Heart left ventricle (tissue), 16 donors: ENCODE measurements around the gene GDAP1L1. TPM values are rescaled to one million over a fixed set of nuclear protein-coding genes. Genes with fewer than 3 reads are reported as not detected.

Experiments
- ATAC-seq, 4 donors: fragments of 200-7000 bp; cut with Tn5 transposase; one replicate each; pipeline ENCODE4 v1.9.1; 2020 to 2022; ENCODE audit warnings: moderate library complexity in 4 of 4, mild to moderate bottlenecking in 3 of 4, moderate number of reproducible peaks in 1 of 4
- DNase-seq, 5 donors: peaks; one replicate each; pipeline ENCODE4 v3.0.0-alpha.2; 2020
- H3K27ac ChIP-seq, 12 donors: fragments of 200-600 bp; sonication (generic) in 4 of 12; one replicate each; pipeline versions ENCODE4 v1.5.0 to v1.8.0; 2016 to 2022; ENCODE audit warnings: mild to moderate bottlenecking in 2 of 12
- H3K27me3 ChIP-seq, 9 donors: fragments of 200-600 bp; sonication (generic) in 2 of 9; one replicate each; pipeline versions ENCODE4 v1.5.1 to v1.8.0; 2016 to 2022; ENCODE audit warnings: mild to moderate bottlenecking in 3 of 9
- H3K36me3 ChIP-seq, 9 donors: fragments of 200-600 bp; sonication (generic) in 2 of 9; one replicate each; pipeline versions ENCODE4 v1.5.0 to v1.8.0; 2018 to 2022; ENCODE audit warnings: mild to moderate bottlenecking in 2 of 9
- H3K4me1 ChIP-seq, 12 donors: fragments of 200-600 bp; sonication (generic) in 4 of 12; one replicate each; pipeline versions ENCODE4 v1.5.0 to v1.8.0; 2016 to 2022; ENCODE audit warnings: mild to moderate bottlenecking in 3 of 12
- H3K4me3 ChIP-seq, 12 donors: fragments of 200-600 bp; sonication (generic) in 4 of 12; one replicate each; pipeline versions ENCODE4 v1.5.0 to v1.8.0; 2017 to 2022; ENCODE audit warnings: mild to moderate bottlenecking in 9 of 12, moderate library complexity in 4 of 12
- H3K9me3 ChIP-seq, 12 donors: fragments of 200-600 bp; sonication (generic) in 4 of 12; one replicate each; pipeline versions ENCODE4 v1.5.0 to v1.8.0; 2016 to 2022; ENCODE audit warnings: mild to moderate bottlenecking in 1 of 12
- CTCF ChIP-seq, 12 donors: fragments of 200-600 bp; sonication (generic) in 4 of 12; IDR thresholded peaks; one replicate each; pipeline versions ENCODE4 v1.5.0 to v1.8.0; 2018 to 2022; ENCODE audit warnings: antibody characterized with exemption in 12 of 12, mild to moderate bottlenecking in 5 of 12
- POLR2A ChIP-seq, 2 donors: fragments of 450-650 bp; IDR thresholded peaks; one replicate each; pipeline ENCODE4 v1.6.1; 2017; ENCODE audit warnings: antibody characterized with exemption in 2 of 2, mild to moderate bottlenecking in 2 of 2, moderate library complexity in 2 of 2
- WGBS, 4 donors: extraction: QIAGEN DNeasy Blood & Tissue Kit in 2 of 4; methylation state at CpG; one replicate each; pipeline versions ENCODE4 v1.1.5 to v1.1.7; 2013 to 2018; 5-methylcytosine and 5-hydroxymethylcytosine counted together
- intact Hi-C, 10 donors: fragments of 100-400 bp; cut with DNase I; formaldehyde crosslinking; loops; one replicate each; pipeline versions ENCODE4 v1.11.1 to v1.14.2; 2022
- polyA plus RNA-seq, 2 donors: library from polyadenylated mRNA; stranded (reverse); fragments of 200-250 nt; gene quantifications; one replicate each; pipeline ENCODE4 v1.2.3, GENCODE V29; 2013
- total RNA-seq, 9 donors: library from RNA; depleted of rRNA in 2 of 9; stranded (reverse); fragments of >200 nt in 2 of 9; fragmentation: NEBNext Ultra II Directional in 3 of 9; extraction: Animal tissue kit (Norgen Biotek cat#: 25700) in 3 of 9; gene quantifications; one replicate each; pipeline versions ENCODE4 v1.1.0 to v1.2.4, GENCODE V29; 2016 to 2023
- donor health status: ischemic (EF 13 %, LVEDD 7.1; RV severe dilation, severe dysfunction).
- donor health status: healthy with polysubstance abuse.
- donor health status: DM: no; HTN: yes; CAD: no.
- donor health status: DM: no; HTN: no; CAD: no.
- donor health status: ischemic (EF 25% LVEDD 6.9; RV normal size, moderate dysfunction).
- donor health status: ischemic (EF 25% LVEDD 5.7; RV mildly dilated, moderate dysfunction).
- donor health status: healthy.
- donor health status: DM: yes; HTN: yes; CAD: no.
- donor health status: ischemic (EF 35%, LVEDD 5.7; RV mildly dilated, moderate dysfunction).
- donor health status: nonischemic (EF 11% LVEDD 7.7; RV severe dilation, severe dysfunction).
- donor health status: DM: yes; HTN: yes; CAD: no.
- donor health status: PGD.
- donor health status: ischemic (EF 29% LVEDD 5.4; RV normal size, mild dysfunction).
- donor health status: nonischemic (EF 23%, LVEDD 6.1; RV moderate dilation, normal function).

GDAP1L1 gene
- total and polyA plus RNA-seq, 11 donors = 0.12 to 0.67 (median 0.35) TPM; not detected in 2

DNA sequence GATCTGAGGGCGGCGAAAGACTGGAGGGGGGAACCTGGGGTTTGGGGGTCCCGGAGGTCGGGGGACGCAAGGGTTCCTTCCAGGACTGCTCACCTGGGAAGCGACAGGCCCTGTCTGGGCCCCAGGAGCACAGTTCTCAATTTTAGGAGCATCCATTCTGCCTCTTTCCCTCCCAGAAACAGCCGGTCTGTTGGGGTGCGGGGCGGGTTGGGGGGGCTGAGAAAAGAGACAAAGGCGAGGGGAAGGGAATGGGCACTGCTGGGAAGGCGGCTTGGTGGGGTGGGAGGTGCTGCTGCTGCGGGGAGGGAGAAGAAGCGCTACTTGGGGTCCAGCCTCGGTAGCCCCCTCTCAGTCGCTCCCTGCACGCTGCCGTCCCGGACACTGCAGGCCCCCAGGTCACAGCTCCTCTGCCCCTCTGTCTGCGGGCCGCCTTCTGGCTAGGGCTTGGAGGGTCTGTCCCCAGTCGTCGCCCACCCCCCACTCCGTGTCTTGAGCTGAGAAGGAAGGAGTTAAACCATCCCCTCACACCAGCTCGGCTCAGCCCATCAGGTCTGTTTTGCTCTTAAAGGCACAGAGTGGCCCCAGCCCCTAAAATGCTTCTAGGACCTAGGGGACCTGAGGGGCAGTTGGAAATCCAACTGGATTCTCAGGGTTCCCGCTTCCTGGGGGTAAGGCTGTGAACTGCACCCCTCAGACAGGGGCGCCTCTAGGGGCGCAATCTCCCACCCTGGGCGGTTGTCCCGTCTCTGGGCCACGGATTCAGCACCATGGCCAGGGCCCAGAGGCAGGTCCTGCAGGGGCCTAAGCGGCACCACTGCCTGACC, 690 bp downstream of the GDAP1L1 start:
- WGBS, 4 donors = 5 to 8% (median 7%) methylated on average over 15 to 31 of the region's 31 CpGs
- ATAC-seq (peak in 3 of 4 donors; percentile 74 to 88 (median 81)), DNase-seq (peak in 4 of 5 donors; percentile 37 to 71 (median 48))
- intact Hi-C loops = loop anchor here in 1 of 10 donors (5.0 kb wide), 1 partner anchor 35 kb away; no protein-coding TSS in a partner anchor
- TF ChIP-seq POLR2A (IDR thresholded peaks at IDR 0.05) (no peak), CTCF (IDR thresholded peaks at IDR 0.05) (peak; percentile 18 to 56 (median 35))
- Histone ChIP-seq H3K27ac (no peak overlapping the region), H3K9me3 (no peaks in the 10 kb centered on the region), H3K36me3 (no peaks in the 10 kb centered on the region), H3K27me3 (peaks cover 0 to 21% (median 0%) of the 10 kb centered on the region in 9 donors), H3K4me1 (peaks cover 0 to 16% (median 9%) of the 10 kb centered on the region in 12 donors), H3K4me3 (peak overlapping the region in 11 of 12 donors; percentile 4 to 53 (median 41))

GRCh38 chr20:44248410-44248759, 1.3 kb downstream of the GDAP1L1 start:
- intact Hi-C loops = loop anchor here in 1 of 10 donors (5.0 kb wide), 1 partner anchor 34 kb away; no protein-coding TSS in a partner anchor
- Histone ChIP-seq H3K36me3 (no peaks in the 10 kb centered on the region), H3K27ac (no peak overlapping the region), H3K27me3 (peaks cover 0 to 21% (median 0%) of the 10 kb centered on the region in 9 donors), H3K9me3 (no peaks in the 10 kb centered on the region), H3K4me1 (peaks cover 0 to 16% (median 9%) of the 10 kb centered on the region in 12 donors), H3K4me3 (no peak overlapping the region)
- DNase-seq (no peak), ATAC-seq (no peak)
- 45 to 46% (median 45%) methylated on average over 3 of the region's 3 CpGs for WGBS, 4 donors
- TF ChIP-seq POLR2A (IDR thresholded peaks at IDR 0.05) (no peak), CTCF (IDR thresholded peaks at IDR 0.05) (peak in 1 of 12 donors; percentile 4)

- peaks cover 0 to 21% (median 0%) of the 10 kb centered on the region in 9 donors for H3K27me3 ChIP-seq
- no peaks in the 10 kb centered on the region for H3K36me3 ChIP-seq
- TF ChIP-seq POLR2A (IDR thresholded peaks at IDR 0.05) (no peak), CTCF (IDR thresholded peaks at IDR 0.05) (no peak)
- H3K27ac ChIP-seq = no peak overlapping the region
- H3K4me1 ChIP-seq = peaks cover 0 to 16% (median 9%) of the 10 kb centered on the region in 12 donors
- no peak overlapping the region for H3K4me3 ChIP-seq
- no peaks in the 10 kb centered on the region for H3K9me3 ChIP-seq
- intact Hi-C loops = no loop called here
- DNase-seq = no peak
- ATAC-seq = no peak
- 61 to 68% (median 65%) methylated on average over 4 of the region's 4 CpGs for WGBS, 4 donors
Observed at GRCh38 chr20:44251284-44251683, 4.2 kb downstream of the GDAP1L1 start.

GRCh38 chr20:44253528-44253927, 6.4 kb downstream of the GDAP1L1 start:
- TF ChIP-seq CTCF (IDR thresholded peaks at IDR 0.05) (no peak), POLR2A (IDR thresholded peaks at IDR 0.05) (no peak)
- H3K4me3 ChIP-seq = no peak overlapping the region
- no peaks in the 10 kb centered on the region for H3K4me1 ChIP-seq
- H3K27ac ChIP-seq = no peak overlapping the region
- peak in 1 of 4 donors; percentile 40 for ATAC-seq
- no peaks in the 10 kb centered on the region for H3K9me3 ChIP-seq
- no peak for DNase-seq
- no peaks in the 10 kb centered on the region for H3K36me3 ChIP-seq
- 65 to 79% (median 76%) methylated on average over 3 of the region's 3 CpGs for WGBS, 4 donors
- intact Hi-C loops = no loop called here
- H3K27me3 ChIP-seq = peaks cover 0 to 3% (median 0%) of the 10 kb centered on the region in 9 donors
